Stimulated activated CD4-positive, alpha-beta T cell treated with anti-CD3 and anti-CD28 coated beads, Interleukin-4, amount 100 ng/mL, for 4 hours (primary cell): ENCODE results near the gene AP1S3.

Experiments used
- DNase-seq, 2 experiments: peaks; one replicate each; pipeline ENCODE4 v3.0.0-alpha.2; 2020

Gene AP1S3

DNA sequence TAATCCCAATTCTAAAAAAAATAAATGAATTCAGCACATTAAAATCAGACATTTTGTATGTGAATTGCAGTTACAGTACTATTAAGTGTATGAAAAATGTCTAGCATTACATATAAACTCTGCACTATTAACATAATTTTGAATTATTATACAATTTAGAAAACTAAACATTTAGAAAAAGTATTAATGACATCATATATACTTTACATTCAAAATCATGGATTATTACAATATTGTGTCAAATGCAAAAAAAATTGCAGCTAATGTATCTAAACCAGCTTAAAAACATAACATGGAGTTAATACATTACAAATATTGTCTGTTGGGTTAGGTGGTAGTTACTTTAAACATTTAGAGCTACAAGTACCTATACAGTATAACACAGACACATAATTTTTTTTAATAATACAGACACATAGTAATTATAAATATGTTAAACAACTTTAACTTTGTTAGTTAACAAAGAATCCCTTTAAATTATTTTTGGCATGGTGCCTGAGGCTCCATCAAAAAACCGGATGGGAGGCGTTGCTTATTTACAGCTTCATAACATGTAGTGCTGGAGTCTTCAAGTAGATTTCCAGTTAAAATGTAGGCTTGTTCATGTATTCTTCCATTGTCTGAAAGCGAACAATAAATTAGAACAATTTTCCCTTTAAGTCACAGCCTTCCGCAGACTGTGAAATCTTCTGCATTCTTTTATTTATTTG lies 79.1 kb downstream of the AP1S3 start:
- DNase-seq = no peak

- no peak for DNase-seq
Observed at GRCh38 chr2:223753940-223754339, 83.4 kb downstream of the AP1S3 start.

GRCh38 chr2:223751012-223751411 lies 86.4 kb downstream of the AP1S3 start:
- DNase-seq = no peak

- DNase-seq = no peak
Observed at GRCh38 chr2:223747392-223748042, 89.9 kb downstream of the AP1S3 start.

GRCh38 chr2:223746611-223747010 lies 90.8 kb downstream of the AP1S3 start:
- DNase-seq = no peak

GRCh38 chr2:223744580-223744979 lies 92.8 kb downstream of the AP1S3 start:
- no peak for DNase-seq

- DNase-seq = no peak
Observed at GRCh38 chr2:223740679-223741078, 96.7 kb downstream of the AP1S3 start.

DNA sequence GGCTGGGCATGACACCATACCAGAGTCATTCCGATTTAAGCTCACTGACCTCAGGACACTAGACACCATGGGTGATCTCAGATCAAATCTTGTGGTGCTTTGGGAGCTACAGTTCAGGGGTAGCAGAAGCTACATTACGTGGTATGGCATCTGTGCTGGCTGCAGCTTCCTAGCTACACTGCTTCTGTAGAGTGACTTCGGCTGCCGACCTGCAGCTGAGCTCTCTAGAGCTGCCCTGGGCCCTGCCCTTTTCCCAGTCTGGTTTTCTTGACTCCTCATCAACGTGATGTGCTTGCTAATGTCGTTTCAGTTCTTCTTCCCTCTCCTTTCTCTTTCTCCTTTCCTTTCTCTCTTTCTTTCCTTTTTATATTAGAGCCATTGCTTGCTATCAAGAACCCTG lies 100.2 kb downstream of the AP1S3 start:
- no peak for DNase-seq

DNA sequence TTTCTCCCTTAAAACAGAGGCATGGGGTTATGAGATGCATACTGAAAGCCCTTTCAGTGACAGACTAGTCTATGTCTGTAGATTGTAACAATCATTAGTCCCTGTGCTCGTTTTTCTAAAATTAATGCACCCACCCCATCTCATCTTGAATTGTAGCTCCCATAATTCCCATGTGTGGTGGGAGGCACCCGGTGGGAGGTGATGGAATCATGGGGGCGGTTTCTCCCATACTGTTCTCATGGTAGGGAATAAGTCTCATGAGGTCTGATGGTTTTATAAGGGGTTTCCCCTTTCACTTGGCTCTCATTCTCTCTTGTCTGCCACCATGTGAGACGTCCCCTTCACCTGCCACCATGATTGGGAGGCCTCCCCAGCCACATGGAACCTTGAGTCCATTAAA lies 100.9 kb downstream of the AP1S3 start:
- DNase-seq = no peak

GRCh38 chr2:223735659-223736244 lies 101.6 kb downstream of the AP1S3 start:
- DNase-seq = no peak

- no peak for DNase-seq
Observed at GRCh38 chr2:223735035-223735640, 102.2 kb downstream of the AP1S3 start.

DNA sequence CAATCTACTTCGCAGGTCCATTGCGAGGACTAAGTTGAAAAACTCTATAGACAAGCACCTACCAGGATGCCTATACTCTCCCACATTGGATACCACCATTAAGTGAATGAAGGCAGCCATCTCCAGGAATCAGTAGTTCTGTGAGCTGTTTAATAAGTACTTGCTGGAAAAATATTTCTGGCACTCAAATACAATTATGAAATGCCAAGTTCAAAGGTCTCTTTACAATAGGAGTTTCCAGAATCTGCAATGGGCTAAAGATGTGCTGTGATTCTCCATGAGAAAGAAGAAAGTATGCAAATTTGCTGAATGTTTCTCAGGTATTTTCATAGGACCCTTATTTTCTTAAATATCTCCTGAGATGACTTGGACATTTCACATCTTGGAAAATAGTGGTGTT lies 103.0 kb downstream of the AP1S3 start:
- no peak for DNase-seq

DNA sequence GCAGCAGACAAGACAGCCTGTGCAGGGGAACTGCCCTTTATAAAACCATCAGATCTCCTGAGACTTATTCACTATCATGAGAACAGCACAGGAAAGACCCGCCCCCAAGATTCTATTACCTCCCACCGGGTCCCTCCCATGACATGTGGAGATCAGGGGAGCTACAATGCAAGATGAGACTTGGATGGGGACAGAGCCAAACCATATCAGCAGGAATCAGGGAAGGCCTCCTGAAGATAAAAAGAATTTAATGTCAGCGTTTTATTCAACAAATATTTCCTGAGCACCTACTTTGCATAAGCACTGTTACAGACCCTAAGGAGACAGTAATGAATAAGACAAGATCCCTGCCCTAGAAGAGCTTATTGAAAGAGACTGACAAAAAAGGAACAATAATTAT lies 105.0 kb downstream of the AP1S3 start:
- DNase-seq = no peak

- DNase-seq = no peak
Observed at GRCh38 chr2:223731503-223731902, 105.9 kb downstream of the AP1S3 start.

DNA sequence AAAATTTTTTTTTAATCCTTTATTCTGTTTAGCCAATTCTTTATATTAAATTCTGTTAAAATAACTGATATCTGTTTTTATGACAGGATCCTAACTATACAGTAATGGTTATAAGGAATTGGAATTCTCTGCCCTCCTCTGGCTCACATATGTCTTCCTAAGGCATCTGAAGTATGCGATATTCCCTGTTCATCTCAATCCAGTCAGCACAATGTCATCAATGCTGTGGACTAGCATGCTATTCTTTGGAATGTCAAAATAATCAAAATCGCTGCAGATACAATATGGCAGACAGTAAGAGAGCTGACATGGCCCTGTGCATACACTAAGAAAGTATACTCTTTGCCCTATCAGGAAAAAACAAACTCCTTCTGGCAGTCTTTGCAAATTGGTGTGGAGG lies 107.6 kb downstream of the AP1S3 start:
- DNase-seq = no peak

DNA sequence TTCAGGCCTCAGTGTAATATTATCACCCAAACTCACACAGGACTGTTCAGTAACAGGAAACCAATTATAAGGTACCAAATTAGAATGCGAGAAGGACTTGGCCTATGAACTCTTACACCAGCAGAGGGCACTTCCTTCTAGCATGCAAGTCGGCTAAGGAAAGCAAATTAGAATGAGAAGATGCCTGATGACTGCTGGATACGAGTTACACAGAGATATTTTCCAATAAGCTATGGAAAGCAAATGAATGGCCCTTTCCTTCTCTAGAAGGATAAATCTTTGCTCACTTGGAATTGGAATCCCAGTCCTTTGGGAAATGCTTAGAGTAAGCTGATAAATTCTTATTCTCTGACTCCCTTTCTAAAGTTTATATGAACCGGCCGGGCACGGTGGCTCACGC lies 109.8 kb downstream of the AP1S3 start:
- peak in 1 of 2 experiments; percentile 7 for DNase-seq

DNA sequence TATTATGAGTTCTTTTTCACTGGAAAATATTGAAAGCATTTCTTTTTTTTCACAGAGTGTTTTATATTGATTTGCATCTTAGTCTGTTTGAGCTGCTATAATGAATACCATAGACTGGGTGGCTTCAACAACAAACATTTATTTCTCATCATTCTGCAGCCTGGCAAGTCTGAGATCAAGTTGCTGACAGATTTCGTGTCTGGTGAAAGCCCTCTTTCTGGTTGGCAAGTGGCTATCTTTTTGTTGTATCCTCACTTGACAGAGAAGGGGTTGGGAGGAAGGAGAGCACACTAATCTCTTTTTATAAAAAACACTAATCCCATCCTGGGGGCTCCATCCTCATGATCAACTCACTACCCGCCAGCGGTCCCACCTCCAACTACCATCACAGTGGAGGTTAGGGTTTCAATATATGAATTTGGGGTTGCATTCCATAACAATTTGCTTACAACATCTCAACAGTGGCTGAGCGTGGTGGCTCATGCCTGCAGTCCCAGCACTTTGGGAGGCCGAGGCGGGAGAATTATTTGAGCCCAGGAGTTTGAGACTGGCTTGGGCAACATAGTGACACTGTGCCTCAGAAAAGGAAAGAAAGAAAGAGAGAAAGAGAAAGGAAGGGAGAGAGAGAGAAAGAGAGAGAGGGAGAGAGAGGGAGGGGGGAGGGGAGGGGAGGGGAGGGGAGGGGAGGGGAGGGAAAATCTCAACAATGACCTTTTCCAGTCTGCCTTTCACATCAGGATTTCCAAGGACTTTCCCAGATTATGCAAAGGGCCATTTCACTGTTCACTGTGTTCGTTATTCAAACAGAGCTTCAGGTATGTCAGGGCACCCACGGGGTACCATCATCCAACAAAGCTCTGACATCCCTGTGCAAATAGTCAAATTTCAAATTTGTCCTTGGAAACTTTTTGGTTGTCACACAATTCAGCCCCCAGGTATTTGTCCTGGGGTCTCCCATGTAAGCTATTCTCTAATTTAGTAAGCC lies 111.1 kb downstream of the AP1S3 start:
- DNase-seq = no peak

GRCh38 chr2:223725494-223725893 lies 111.9 kb downstream of the AP1S3 start:
- DNase-seq = no peak

DNA sequence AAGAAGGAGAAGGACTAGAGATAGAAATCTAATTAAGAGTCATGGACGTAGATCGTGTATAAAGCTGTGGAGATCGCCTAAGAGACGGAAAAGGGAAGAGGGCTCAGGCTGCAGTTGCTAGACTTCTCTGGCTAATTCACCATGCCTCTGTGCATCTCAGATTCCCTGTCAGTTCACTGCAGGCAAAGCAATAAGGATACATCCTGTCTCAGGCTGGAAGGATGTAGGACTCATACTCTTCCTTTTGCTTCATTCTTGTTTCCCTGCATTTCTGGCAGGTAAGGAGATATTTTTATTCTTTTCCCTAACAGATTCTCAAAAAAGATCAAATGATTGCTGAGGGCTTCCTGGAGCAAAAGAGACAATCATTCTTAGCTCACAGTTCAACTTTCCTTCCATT lies 112.5 kb downstream of the AP1S3 start:
- DNase-seq = no peak

DNA sequence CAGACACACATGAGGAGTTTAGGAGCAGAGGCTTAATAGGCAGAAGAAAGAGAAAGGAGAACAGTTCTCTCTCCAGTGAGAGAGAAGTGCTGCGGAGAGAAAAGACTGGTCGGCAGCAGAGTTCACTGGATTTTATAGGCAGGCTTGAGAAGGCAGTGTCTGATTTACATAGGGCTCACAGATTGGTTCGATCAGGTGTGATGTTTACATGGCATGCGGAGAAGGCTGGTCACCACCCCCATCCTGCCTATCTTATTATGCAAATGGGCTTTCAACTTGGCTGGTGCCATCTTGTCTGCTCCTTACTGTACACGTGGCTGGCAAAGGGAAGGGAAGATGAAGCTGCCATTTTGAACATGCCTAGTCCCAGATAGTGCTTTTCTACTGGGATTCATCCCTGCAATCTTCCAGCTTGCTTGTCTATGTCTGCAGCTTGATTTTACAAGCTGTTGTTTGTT lies 113.4 kb downstream of the AP1S3 start:
- DNase-seq = no peak

DNA sequence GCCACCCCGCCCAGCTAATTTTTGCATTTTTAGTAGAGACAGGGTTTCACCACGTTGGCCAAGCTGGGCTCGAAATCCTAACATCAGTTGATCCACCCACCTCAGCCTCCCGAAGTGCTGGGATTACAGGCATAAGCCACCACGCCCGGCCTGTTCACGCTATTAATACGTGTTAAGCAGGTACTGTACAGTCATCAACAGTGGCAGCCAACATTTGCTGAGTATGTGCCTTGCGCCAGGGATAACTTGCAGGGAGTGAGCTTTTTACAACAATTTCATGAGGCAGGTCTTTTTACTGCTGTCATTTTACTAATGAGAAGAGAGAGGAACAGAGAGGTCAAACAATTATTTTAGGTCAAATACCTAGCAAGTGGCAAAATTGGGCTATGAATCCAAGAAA lies 115.2 kb downstream of the AP1S3 start:
- no peak for DNase-seq

- no peak for DNase-seq
Observed at GRCh38 chr2:223721746-223722145, 115.6 kb downstream of the AP1S3 start.

DNA sequence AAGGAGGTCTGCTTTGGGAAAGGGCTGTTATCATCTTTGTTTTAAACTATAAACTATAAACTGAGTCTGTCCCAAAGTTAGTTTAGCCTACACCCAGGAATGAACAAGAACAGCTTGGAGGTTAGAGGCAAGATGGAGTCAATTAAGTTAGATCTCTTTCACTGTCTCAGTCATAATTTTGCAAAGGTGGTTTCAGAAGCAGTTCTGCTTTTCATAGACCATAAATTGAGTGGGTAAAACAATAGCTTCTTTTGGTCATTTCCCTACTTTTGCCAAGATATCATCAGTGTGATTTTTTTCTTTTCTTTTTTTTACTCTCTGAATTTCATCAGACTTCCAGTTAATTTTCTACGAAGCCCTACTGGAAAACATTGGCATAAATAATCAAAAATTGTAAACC lies 117.0 kb downstream of the AP1S3 start:
- DNase-seq = no peak
